Embryonic facial prominence (tissue), 1 donor: ENCODE results near the gene LMNA.
"Not testable (repeated sequence)": the region's sequence is repeated elsewhere in the genome, so short reads cannot be mapped to it uniquely, and the experiment has no call there.

Source experiments
- DNase-seq: peaks from one replicate; pipeline ENCODE4 v3.0.0-alpha.2; 2016; ENCODE audit errors: extremely low spot score

LMNA gene

DNA sequence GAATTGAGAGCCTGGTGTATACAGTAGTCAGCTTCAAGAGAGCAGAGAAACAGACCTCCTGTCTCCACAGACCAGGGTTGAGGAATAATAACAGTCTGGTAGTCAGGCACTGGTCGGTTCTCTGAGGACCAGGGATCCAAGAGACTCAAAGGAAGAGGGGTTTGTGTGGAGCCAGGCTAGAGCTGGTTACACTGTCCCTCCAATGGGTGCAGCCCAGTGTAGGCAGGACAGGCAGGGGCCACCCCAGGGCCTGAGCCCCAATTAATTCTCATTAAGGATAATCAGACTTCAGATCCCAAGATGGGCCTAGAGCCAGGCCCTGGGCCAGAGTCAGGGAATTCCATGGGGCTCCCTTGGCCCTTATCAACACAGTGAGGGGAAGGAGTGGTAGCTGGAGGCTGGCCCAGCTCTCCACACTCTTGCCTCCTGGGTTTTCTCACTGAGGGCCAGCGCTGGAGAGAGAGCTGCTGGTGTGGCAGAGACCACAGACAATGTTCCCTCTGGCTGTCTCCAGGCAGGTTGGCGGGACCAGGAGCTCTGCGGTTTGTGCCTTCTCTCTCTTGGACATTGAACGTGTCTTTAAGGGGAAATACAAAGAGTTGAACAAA lies 48.0 kb downstream of the LMNA start:
- no peak for DNase-seq

DNA sequence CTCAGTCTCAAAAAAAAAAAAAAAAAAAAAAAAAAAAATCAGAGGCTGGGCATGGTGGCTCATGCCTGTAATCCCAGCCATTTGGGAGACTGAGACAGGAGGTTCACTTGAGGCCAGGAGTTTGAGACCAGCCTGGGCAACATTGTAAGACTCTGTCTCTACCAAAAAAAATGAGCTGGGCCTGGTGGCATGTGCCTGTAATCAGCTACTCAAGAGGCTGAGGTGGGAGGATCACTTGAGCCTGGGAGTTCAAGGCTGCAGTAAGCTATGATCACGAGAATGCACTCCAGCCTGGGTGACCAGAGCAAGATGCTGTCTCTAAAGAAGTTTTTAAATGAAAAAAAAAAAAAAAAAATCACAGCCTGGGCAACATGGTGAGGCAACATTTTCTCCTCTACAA lies 49.2 kb downstream of the LMNA start:
- no peak for DNase-seq

DNA sequence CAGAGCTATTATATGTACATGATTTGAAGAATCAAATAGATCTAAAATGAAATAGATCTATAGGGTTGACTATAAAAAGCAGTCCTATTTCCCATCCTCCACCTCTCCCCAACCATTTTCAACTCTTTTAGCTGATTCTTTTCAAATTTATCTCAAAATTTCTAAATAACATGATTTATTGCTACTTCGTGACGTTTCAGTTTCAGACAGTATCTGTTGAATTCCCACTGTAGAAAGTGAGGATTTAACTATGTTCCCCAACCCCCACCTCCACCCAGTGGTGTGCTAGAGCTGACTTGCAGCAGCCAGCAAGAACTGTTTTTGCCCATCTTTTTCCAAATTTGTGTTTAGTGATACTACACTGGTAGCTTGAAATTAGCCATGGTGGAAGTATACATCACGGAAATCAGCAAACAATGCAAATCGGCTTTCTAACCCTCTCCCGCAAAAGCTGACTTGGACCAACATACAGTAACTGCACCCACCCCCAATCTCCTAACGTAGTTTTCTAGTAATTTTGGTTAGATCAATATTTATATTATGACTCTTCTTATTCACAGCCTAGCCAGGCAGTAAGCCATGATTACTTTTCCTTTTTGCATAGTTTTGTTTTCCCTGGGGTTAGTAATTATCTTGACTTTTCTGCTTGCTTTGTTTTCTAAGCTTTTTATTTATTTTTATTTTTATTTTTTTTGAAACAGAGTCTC lies 49.8 kb downstream of the LMNA start:
- no peak for DNase-seq

DNA sequence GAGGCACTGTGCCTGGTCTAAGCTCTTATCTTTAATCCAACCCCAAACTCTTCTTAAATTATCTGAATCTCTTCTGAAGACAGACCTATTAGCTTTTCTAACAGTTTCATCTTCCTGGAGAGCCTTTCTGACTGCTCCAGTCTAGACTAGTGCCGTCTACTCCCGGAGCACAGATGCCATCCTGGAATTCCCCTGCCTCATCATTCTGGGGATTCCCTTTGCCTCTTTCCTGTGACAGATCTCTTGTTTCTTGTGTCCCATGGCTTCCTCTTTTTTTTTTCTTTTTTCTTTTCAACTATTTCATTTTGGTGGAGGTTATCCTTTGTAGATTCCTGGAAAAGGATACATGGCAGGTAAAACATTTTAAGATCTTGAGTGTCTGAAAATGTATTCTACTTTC lies 50.6 kb downstream of the LMNA start:
- DNase-seq: no peak

DNA sequence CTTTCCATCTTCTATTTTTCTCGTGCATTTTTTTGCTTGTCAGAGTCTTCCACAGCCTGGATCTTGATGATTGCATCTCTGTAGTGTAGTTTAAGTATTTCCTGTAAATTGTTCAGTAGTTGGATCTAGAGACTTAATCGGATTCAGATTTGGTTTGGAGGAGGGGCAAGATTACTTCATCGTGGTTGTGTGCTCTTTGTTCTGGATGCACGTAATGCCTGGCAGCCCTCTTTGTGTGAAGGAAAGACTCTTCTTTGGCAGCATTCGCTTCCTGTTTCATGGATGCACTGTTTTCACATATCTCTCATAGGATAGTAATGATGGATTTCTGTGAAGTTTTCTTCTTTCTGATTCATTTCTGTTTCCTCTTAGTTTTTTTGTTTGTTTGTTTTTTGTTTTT lies 53.0 kb downstream of the LMNA start:
- DNase-seq: no peak

DNA sequence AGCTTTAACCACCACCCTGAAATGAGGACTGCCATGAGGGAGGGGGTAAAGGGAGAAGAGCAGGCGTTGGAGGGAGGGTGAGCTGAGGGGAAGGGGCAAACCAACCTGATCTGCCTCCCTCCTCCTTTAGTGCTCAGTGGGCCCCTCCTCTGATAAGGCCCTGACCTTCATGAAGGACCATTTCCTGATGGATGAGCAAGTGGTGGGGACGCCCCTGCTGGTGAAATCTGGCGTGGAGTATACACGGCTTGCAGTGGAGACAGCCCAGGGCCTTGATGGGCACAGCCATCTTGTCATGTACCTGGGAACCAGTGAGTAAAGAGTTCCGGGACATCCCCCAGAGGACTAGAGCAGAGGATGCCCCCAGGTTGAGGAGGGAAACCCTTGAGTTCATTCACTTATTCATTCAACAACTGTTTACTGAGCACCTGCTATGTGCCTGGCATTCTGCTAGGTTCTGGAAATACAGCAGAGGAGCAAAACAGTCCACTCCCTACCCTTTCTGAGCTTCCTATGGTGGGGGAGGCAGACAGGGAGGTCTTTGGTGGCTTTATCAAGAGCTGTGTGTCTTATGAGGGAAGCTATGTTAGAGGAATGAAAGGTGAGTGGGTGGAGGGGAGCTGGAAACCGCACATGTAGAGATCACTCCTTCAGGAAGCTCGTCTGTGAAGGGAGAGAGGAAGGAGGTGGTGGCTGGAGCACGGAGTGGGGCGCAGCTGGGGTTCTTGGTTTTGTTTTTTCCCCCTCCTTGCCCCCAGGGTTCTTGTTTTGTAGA lies 58.4 kb downstream of the LMNA start:
- DNase-seq: no peak

- DNase-seq: no peak
Observed at GRCh38 chr1:156176610-156177210, 62.2 kb downstream of the LMNA start.

- DNase-seq: no peak
Observed at GRCh38 chr1:156177919-156178654, 63.6 kb downstream of the LMNA start.

- DNase-seq: no peak
Observed at GRCh38 chr1:156180471-156180870, 66.0 kb downstream of the LMNA start.

DNA sequence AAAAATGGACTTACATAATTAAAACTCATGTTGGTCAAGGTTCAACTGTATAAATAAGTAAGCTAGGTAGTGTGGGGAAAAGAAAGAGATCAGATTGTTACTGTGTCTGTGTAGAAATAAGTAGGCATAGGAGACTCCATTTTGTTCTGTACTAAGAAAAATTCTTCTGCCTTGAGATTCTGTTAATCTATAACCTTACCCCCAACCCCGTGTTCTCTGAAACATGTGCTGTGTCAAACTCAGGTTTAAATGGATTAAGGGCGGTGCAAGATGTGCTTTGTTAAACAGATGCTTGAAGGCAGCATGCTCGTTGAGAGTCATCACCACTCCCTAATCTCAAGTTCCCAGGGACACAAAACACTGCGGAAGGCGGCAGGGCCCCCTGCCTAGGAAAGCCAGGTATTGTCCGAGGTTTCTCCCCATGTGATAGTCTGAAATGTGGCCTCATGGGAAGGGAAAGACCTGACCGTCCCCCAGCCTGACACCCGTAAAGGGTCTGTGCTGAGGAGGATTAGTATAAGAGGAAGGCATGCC lies 66.9 kb downstream of the LMNA start:
- not testable (repeated sequence) for DNase-seq

DNA sequence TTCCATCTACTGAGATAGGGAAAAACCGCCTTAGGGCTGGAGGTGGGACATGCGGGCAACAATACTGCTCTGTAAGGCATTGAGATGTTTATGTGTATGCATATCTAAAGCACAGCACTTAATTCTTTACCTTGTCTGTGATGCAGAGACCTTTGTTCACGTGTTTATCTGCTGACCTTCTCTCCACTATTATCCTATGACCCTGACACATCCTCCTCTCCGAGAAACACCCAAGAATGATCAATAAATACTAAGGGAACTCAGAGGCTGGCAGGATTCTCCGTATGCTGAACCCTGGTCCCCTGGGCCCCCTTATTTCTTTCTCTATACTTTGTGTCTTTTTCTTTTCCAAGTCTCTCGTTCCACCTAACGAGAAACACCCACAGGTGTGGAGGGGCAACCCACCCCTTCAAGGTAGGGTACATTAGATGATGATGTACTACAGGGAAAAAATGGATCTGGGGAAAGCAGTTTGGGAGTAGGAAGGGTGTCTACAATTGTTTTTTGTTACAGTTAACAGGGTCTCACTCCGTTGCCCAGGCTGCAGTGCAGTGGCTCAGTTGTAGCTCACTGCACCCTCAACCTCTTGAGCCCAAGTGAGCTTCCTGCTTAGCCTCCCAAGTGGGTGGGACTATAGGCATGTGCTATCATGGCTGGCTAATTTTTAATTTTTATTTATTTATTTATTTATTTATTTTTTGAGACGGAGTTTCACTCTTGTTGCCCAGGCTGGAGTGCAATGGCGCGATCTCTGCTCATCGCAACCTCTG lies 67.7 kb downstream of the LMNA start:
- DNase-seq: not testable (repeated sequence)

DNA sequence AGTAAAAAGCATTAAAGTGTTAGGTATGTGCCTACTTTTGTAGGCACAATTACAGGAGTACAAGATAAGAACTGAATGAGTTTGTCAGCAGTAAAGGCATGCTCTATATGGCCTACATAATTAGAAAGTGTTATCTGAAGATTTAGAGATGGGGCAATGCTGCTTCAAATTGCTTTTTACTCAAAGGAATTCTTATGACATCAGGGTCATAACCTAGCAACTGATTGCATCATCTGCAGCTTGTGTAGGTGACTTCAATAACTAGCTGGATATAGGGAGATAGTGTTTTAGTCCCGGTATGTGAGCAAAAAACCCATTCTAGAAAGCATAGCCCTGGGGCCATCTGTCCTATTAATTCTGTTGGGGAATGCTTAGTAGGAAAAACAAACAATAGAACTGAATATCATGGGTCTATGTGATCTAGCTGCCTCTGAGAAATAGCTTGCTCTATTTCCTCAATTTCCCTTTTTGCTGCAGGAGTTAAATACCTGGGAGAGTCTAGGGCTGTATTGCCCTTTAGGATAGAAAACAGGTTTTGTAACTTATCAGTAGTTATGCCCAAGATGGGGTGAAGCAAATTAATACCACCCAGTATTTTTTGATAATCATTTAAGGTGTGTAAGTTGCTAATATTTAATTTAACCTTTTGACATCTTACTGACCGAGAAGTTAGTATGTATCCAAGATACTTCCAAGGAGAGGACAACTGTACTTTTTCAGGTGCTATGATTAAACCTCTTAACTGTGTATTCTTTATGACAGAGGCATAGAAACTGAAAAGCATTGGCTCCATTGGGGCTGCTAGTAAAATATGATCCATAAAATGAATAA lies 72.1 kb downstream of the LMNA start:
- not testable (repeated sequence) for DNase-seq
